ENCODE measurements around the gene ARPP21.

GRCh38 chr3:35639254-35640186 lies at the start of gene ARPP21:
- no peak for TF ChIP-seq GATA2 (IDR thresholded peaks at IDR 0.05; ENCODE audit: low read depth, low read length)
- no peak for TF ChIP-seq GATA3 (IDR thresholded peaks at IDR 0.05; ENCODE audit: low read depth, low read length)
